GM12878 (cell line): ENCODE measurements around the gene BMF. TPM values are rescaled to one million over a fixed set of nuclear protein-coding genes. Genes with fewer than 3 reads are reported as not detected.

Experiments
- ATAC-seq: fragments of 200-7000 bp; cut with Tn5 transposase; 3 replicates; pipeline ENCODE4 v1.9.1; 2020; ENCODE audit warnings: mild to moderate bottlenecking, moderate library complexity
- BruUV-seq: library from RNA; stranded (reverse); fragments of 400-500 nt; replicated peaks from 2 replicates; lab custom pipeline; 2021; lab: Mats Ljungman, UMichigan
- CTCF ChIA-PET: fragments of 300-600 bp; sonication (Branson Sonifier 250); formaldehyde crosslinking; extraction: SDS; loops from one replicate; lab custom pipeline; 2021; ENCODE audit warnings: inconsistent platforms; lab: Yijun Ruan, JAX
- POLR2A ChIA-PET: fragments of 350-600 bp; formaldehyde crosslinking; extraction: SDS; loops from one replicate; lab custom pipeline; 2021; ENCODE audit warnings: inconsistent platforms; lab: Charles Lee
- RAD21 ChIA-PET: fragments of 300-600 bp; sonication (Branson Sonifier 250); formaldehyde crosslinking; loops from one replicate; lab custom pipeline; 2023; ENCODE audit warnings: antibody characterized with exemption; ENCODE audit not compliant: unreplicated experiment; lab: Charles Lee
- SMC1A ChIA-PET: fragments of 300-600 bp; sonication (Branson Sonifier 250); formaldehyde crosslinking; loops from one replicate; lab custom pipeline; 2023; ENCODE audit not compliant: unreplicated experiment, uncharacterized antibody; lab: Charles Lee
- DNase-seq: peaks from one replicate; pipeline ENCODE4 v3.0.0-alpha.2; 2011; ENCODE audit warnings: low read depth, low spot score
- FAIRE-seq: peaks from 3 replicates; lab custom pipeline; 2011; peaks lifted over from hg19 to GRCh38; lab: Jason Lieb, UNC
- H2AFZ ChIP-seq: 2 replicates; pipeline ENCODE4 v1.6.0; 2011; ENCODE audit warnings: low read depth, low read length, control low read depth; ENCODE audit not compliant: control insufficient read depth
- H3K27ac ChIP-seq: 2 replicates; pipeline ENCODE4 v1.5.1; 2011; ENCODE audit warnings: control low read depth; ENCODE audit not compliant: control insufficient read depth, insufficient read depth
- H3K27me3 ChIP-seq, 2 experiments: replicated peaks in 1 of 2; 2 replicates each; pipeline versions ENCODE4 v1.6.0 to v1.6.1; 2011; ENCODE audit warnings: low read length in 1 of 2; ENCODE audit not compliant: control insufficient read depth in 2 of 2, insufficient read depth in 2 of 2
- H3K36me3 ChIP-seq, 2 experiments: 2 replicates each; pipeline ENCODE4 v1.5.1; 2011; ENCODE audit warnings: low read length in 1 of 2; ENCODE audit not compliant: control insufficient read depth in 2 of 2, insufficient read depth in 2 of 2
- H3K4me1 ChIP-seq: 2 replicates; pipeline ENCODE4 v1.6.1; 2011; ENCODE audit warnings: mild to moderate bottlenecking, low read length, moderate library complexity, mixed read lengths; ENCODE audit not compliant: control insufficient read depth, insufficient read depth
- H3K4me2 ChIP-seq: 2 replicates; pipeline ENCODE4 v1.6.0; 2011; ENCODE audit warnings: control low read depth; ENCODE audit not compliant: control insufficient read depth, insufficient read depth
- H3K4me3 ChIP-seq: fragments of 200-600 bp; sonication (generic); 2 replicates; pipeline ENCODE4 v1.5.1; 2016
- H3K79me2 ChIP-seq: 2 replicates; pipeline ENCODE4 v1.6.0; 2011; ENCODE audit warnings: low read length; ENCODE audit not compliant: control insufficient read depth, insufficient read depth
- H3K9ac ChIP-seq: 2 replicates; pipeline ENCODE4 v1.8.0; 2011; ENCODE audit warnings: low read length, control low read depth, mixed read lengths; ENCODE audit not compliant: control insufficient read depth, insufficient read depth
- H3K9me3 ChIP-seq: replicated peaks from 3 replicates; pipeline ENCODE4 v1.5.1; 2011; ENCODE audit warnings: mild to moderate bottlenecking, low read length; ENCODE audit not compliant: control insufficient read depth, insufficient read depth
- H4K20me1 ChIP-seq: 2 replicates; pipeline ENCODE4 v1.6.0; 2011; ENCODE audit not compliant: control insufficient read depth, insufficient read depth
- ASH2L ChIP-seq: fragments of 300-600, 200-600 bp; sonication (generic); IDR thresholded peaks from 2 replicates; pipeline ENCODE4 v1.6.1; 2017; ENCODE audit warnings: low read depth, mild to moderate bottlenecking, borderline replicate concordance
- ATF7 ChIP-seq: fragments of 450-650 bp; IDR thresholded peaks from 2 replicates; pipeline ENCODE4 v1.6.1; 2016; ENCODE audit warnings: low read depth, mild to moderate bottlenecking
- BCL3 ChIP-seq: IDR thresholded peaks from 2 replicates; pipeline ENCODE4 v1.6.1; 2011; ENCODE audit warnings: borderline replicate concordance, low read depth, mild to moderate bottlenecking, moderate library complexity, low read length; ENCODE audit not compliant: insufficient read depth, poor library complexity, severe bottlenecking
- CHD1 ChIP-seq: IDR thresholded peaks from 2 replicates; pipeline ENCODE4 v1.6.1; 2012; ENCODE audit warnings: low read depth, low read length, improper control_type of control experiment
- CHD4 ChIP-seq: fragments of 200-600 bp; sonication (generic); IDR thresholded peaks from 2 replicates; pipeline ENCODE4 v1.6.1; 2016; ENCODE audit warnings: mild to moderate bottlenecking
- EED ChIP-seq: sonication (generic); IDR thresholded peaks from 2 replicates; pipeline ENCODE4 v1.6.1; 2016; ENCODE audit warnings: antibody characterized with exemption, low read depth
- MEF2B ChIP-seq: fragments of 450-650 bp; IDR thresholded peaks from 2 replicates; pipeline ENCODE4 v1.6.1; 2018; ENCODE audit warnings: mild to moderate bottlenecking, moderate library complexity; ENCODE audit not compliant: partially characterized antibody, poor library complexity, severe bottlenecking
- WGBS: methylation state at CpG from one replicate; pipeline ENCODE4 v1.1.6; 2016; ENCODE audit warnings: low lambda C conversion rate; ENCODE audit not compliant: insufficient replicate concordance, insufficient coverage; ENCODE audit errors: missing lambda C conversion rate; 5-methylcytosine and 5-hydroxymethylcytosine counted together
- in situ Hi-C: fragments of 300-500 bp; cut with MboI; formaldehyde crosslinking; loops from 9 replicates; pipeline ENCODE4 v1.14.3; 2018; ENCODE audit warnings: mixed read lengths
- intact Hi-C: fragments of 100-400 bp; cut with micrococcal nuclease; formaldehyde crosslinking; loops from one replicate; pipeline ENCODE4 v1.14.2; 2022; ENCODE audit not compliant: unreplicated experiment
- polyA plus RNA-seq, 11 experiments: library from polyadenylated mRNA; depleted of rRNA in 4 of 11; unstranded in 6 of 11; stranded (reverse) in 5 of 11; fragments of >200 nt; fragmentation: Nextera tagmentation in 4 of 11; fragmentation: Illumina TruSeq in 1 of 11; extraction: Ambion mirVana in 4 of 11; extraction: Trizol in 1 of 11; gene quantifications; 1 replicate in 1 of 11; 2 replicates in 10 of 11; pipeline versions ENCODE4 v1.2.1 to v1.2.3, GENCODE V29; 2011 to 2016; ENCODE audit warnings: inconsistent platforms in 2 of 11, missing spikeins in 2 of 11, low read depth in 1 of 11
- total RNA-seq, 4 experiments: library from RNA; depleted of rRNA in 3 of 4; stranded (reverse); fragments of >200 nt in 3 of 4; fragmentation: Illumina TruSeq in 1 of 4; extraction: Trizol in 1 of 4; gene quantifications; 2 replicates each; pipeline versions ENCODE4 v1.2.1 to v1.2.3, GENCODE V29; 2013 to 2021
- TF ChIP-seq, protein P1 (sequence below): IDR thresholded peaks from 2 replicates; pipeline ENCODE4 v1.6.1; 2012; ENCODE audit warnings: low read depth, low read length, improper control_type of control experiment

Gene BMF
- total and polyA plus RNA-seq, 10 of the 15 experiments (the other 5 are each of a cell fraction or from before 2014, with no cell fraction given), result 0.82 to 34.9 (median 16.9) TPM

GRCh38 chr15:40114218-40114617 is 5.5 kb upstream of the BMF start:
- Histone ChIP-seq H4K20me1 (no peaks in the 10 kb centered on the region), H2AFZ (no peak overlapping the region), H3K9me3 (no peaks in the 10 kb centered on the region), H3K36me3 (no peaks in the 10 kb centered on the region), H3K4me2 (no peak overlapping the region), H3K79me2 (no peaks in the 10 kb centered on the region), H3K27ac (no peak overlapping the region), H3K9ac (no peak overlapping the region), H3K4me1 (peaks cover 34% of the 10 kb centered on the region), H3K4me3 (no peak overlapping the region), H3K27me3 (no peaks in the 10 kb centered on the region)
- TF ChIP-seq MEF2B (peak; percentile 61), CHD1 (no peak)
- intact Hi-C loops (no loop called here), in situ Hi-C loops (no loop called here)
- BruUV-seq, result no TSS peak
- CTCF ChIA-PET, result interaction anchor here (0.9 to 4.4 kb wide), 17 partner anchors 9 to 194 kb away, joined by 3 to 72 read pairs (median 5); partner anchors contain the start of gene PLCB2
- POLR2A ChIA-PET, result interaction anchor here (1.0 to 3.5 kb wide), 8 partner anchors 8 to 74 kb away, joined by 3 to 23 read pairs (median 8); no protein-coding TSS in a partner anchor
- SMC1A ChIA-PET, result interaction anchor here (1.3 to 29.7 kb wide), 12 partner anchors 8 to 112 kb away, joined by 3 to 1082 read pairs (median 9); partner anchors contain the start of genes BUB1B and SRP14
- FAIRE-seq (no peak), ATAC-seq (no peak), DNase-seq (no peak)
- RAD21 ChIA-PET, result interaction anchor here (0.6 to 24.6 kb wide), 13 partner anchors 8 to 1455 kb away, joined by 3 to 903 read pairs (median 4); partner anchors contain the start of gene BUB1B
- WGBS, result 71% methylated on average over 2 of the region's 2 CpGs

DNA sequence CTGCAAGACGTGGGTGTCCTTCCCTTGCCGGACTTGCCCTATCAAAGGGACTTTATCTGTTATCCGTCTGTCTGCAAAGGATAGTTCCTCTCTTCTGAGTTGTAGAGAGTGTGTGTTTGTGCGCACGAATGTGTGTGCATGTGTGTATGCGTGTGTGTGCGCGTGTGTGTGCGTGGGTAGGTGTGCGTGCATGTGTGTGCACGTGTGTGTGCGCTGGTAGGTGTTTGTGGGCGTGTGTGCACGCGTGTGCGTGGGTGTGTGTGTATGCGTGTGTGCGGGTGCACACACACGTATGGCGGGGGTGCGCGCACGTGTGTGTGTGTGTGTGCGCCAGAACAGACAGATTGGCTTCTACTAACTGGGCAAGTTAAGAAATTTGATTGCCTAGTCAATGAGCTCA is 4.1 kb upstream of the BMF start:
- DNase-seq (no peak), FAIRE-seq (no peak)
- intact Hi-C loops (no loop called here), in situ Hi-C loops (no loop called here)
- Histone ChIP-seq H4K20me1 (no peaks in the 10 kb centered on the region), H3K9me3 (no peaks in the 10 kb centered on the region), H3K4me2 (no peak overlapping the region), H3K79me2 (peaks cover 7% of the 10 kb centered on the region), H3K27me3 (no peaks in the 10 kb centered on the region), H3K4me1 (peaks cover 35% of the 10 kb centered on the region), H3K4me3 (no peak overlapping the region), H2AFZ (no peak overlapping the region), H3K36me3 (no peaks in the 10 kb centered on the region)
- RAD21 ChIA-PET, result interaction anchor here (0.7 to 24.6 kb wide), 8 partner anchors 10 to 1548 kb away, joined by 3 to 903 read pairs (median 4); partner anchors contain the start of genes BUB1B and RASGRP1
- CTCF ChIA-PET, result interaction anchor here (0.7 to 4.4 kb wide), 10 partner anchors 8 to 106 kb away, joined by 3 to 72 read pairs (median 5); no protein-coding TSS in a partner anchor
- POLR2A ChIA-PET, result interaction anchor here (0.7 to 17.1 kb wide), 6 partner anchors 10 to 67 kb away, joined by 3 to 307 read pairs (median 6); no protein-coding TSS in a partner anchor
- SMC1A ChIA-PET, result interaction anchor here (1.1 to 29.7 kb wide), 6 partner anchors 8 to 87 kb away, joined by 3 to 1082 read pairs (median 122); partner anchors contain the start of genes BUB1B and SRP14
- no TSS peak for BruUV-seq
- TF ChIP-seq ASH2L (no peak), ATF7 (no peak), EED (no peak), BCL3 (peak; percentile 93), CHD4 (no peak)
- TF ChIP-seq, protein P1, sequence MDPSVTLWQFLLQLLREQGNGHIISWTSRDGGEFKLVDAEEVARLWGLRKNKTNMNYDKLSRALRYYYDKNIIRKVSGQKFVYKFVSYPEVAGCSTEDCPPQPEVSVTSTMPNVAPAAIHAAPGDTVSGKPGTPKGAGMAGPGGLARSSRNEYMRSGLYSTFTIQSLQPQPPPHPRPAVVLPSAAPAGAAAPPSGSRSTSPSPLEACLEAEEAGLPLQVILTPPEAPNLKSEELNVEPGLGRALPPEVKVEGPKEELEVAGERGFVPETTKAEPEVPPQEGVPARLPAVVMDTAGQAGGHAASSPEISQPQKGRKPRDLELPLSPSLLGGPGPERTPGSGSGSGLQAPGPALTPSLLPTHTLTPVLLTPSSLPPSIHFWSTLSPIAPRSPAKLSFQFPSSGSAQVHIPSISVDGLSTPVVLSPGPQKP, result no peak
- TF ChIP-seq, all 136 proteins: peak for 1
- Histone ChIP-seq H3K27ac (no peak overlapping the region), H3K9ac (no peak overlapping the region)
- ATAC-seq, result no peak
- 86% methylated on average over 23 of the region's 24 CpGs for WGBS
